Mesenteric fat pad (tissue), 1 donor: ENCODE results near the gene ZNF774. TPM values are rescaled to one million over a fixed set of nuclear protein-coding genes. Genes with fewer than 3 reads are reported as not detected.

Source experiments
- total RNA-seq: library from RNA; stranded (reverse); fragmentation: NEBNext Ultra II Directional; extraction: Animal tissue kit (Norgen Biotek cat#: 25700); gene quantifications from one replicate; pipeline ENCODE4 v1.2.1, GENCODE V29; 2021
- donor health status: DM: yes; HTN: yes; CAD: no.

ZNF774 gene
- total RNA-seq, 1 donor from 2014 or later: 0.84 TPM

Other genes with a start within 250 kb of the ZNF774 start
- gene IDH2, start 249.8 kb upstream of the ZNF774 start, total RNA-seq: 56.1 TPM
- 15.8 TPM for gene SEMA4B, start 151.0 kb upstream of the ZNF774 start, total RNA-seq
- 58.0 TPM for gene CIB1, start 118.3 kb upstream of the ZNF774 start, total RNA-seq
- gene GDPGP1, start 118.1 kb upstream of the ZNF774 start, total RNA-seq: 8.1 TPM
- not detected for gene TTLL13, start 102.7 kb upstream of the ZNF774 start, total RNA-seq
- gene NGRN, start 86.6 kb upstream of the ZNF774 start, total RNA-seq: 77.8 TPM
- gene IQGAP1, start 36.0 kb downstream of the ZNF774 start, total RNA-seq: 210 TPM
- 45.7 TPM for gene CRTC3, start 177.6 kb downstream of the ZNF774 start, total RNA-seq